H1 (cell line): ENCODE data around the gene RARRES1. TPM values are rescaled to one million over a fixed set of nuclear protein-coding genes. Genes with fewer than 3 reads are reported as not detected.

Source experiments
- HDAC6 ChIP-seq: IDR thresholded peaks from one replicate; pipeline ENCODE4 v1.7.1; 2012; ENCODE audit warnings: low read depth, mild to moderate bottlenecking, inconsistent platforms, low read length, moderate library complexity
- polyA plus RNA-seq, 7 experiments: library from polyadenylated mRNA; depleted of rRNA in 3 of 7; stranded (reverse) in 5 of 7; unstranded in 2 of 7; fragments of >200 nt in 5 of 7; fragments of 200-250 nt in 2 of 7; gene quantifications; 1 replicate in 5 of 7; 2 replicates in 1 of 7; 4 replicates in 1 of 7; pipeline versions ENCODE4 v1.2.1 to v1.2.3, GENCODE V29; 2011 to 2013; ENCODE audit warnings: missing spikeins in 2 of 7, mixed read lengths in 2 of 7
- total RNA-seq: library from RNA; stranded (reverse); fragmentation: NEBNext Ultra II Directional; extraction: Animal tissue kit (Norgen Biotek cat#: 25700); gene quantifications from 2 replicates; pipeline ENCODE4 v1.2.1, GENCODE V29; 2021

Gene RARRES1
- total and polyA plus RNA-seq, 2 of the 8 experiments (the other 6 are each of a cell fraction or from before 2014, with no cell fraction given), result 0.26 to 0.71 TPM

DNA sequence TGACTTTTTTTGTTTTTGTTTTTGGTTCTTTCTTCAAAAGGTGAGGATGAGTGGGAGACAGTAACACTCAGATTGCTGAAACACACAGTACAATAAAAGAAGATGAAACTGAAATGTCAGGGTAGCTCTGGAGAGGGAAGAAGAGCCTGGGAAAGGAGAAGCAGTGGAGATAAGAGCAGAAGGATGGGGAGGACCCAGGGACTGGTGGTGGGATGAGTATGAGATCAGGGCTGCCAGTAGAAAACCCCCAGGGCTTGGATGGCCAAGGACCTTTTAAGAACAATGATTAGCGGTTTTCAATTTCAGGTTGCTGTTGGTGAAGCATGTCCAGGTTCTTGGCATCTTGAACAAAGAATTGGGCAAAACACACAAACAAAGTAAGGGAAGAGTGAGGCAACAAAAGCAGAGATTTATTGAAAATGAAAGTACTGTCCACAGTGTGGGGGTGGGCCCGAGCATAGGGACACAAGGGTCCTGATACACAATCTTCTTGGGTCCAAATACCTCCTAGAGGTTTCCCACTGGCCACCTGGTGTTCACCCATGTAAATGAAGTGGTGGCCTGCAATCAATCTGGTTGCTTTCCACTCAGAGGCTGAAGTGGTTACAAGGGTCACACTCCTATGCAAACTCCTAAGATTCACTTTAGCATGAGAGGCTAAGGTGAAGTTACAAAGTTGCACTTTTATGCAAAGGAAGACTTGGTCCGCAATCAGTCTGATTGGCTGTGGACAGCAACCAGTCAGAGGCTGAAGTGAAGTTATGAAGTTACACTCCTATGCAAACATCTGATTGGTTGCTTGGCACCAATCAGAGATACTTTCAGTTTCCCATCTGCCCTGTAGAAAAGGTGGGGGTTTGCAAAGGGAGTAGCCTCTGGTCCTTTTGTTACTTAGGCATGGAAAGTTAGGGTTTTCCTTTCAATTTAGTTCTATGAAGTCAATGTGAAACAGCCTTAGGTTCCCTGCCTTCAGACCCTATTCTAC lies 43.5 kb upstream of the RARRES1 start (continued):
- TF ChIP-seq HDAC6, result no peak
- TF ChIP-seq, all 59 proteins: peak for 0
